ENCODE measurements around the gene WWOX.
"Not testable (repeated sequence)": the region's sequence is repeated elsewhere in the genome, so short reads cannot be mapped to it uniquely, and the experiment has no call there.

The WWOX gene

DNA sequence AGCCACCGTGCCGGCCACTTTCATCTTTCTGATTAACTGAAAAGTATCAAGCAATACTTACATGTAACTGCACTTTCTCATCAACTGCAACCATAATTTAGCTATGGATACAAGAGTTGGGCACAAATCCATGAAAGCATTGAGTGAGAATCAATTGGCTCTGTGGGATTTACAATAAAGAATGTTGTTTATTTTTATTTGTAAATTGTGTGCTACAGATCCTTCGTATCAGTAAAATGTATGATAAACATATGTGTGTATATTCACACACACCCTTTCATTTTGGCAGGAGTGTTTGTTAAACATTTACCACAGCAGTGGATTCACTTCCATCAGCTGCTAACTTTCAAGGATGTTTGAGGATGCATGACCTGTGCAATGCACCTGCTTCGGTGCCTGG is 411.0 kb downstream of the WWOX start:
- no peak for DNase-seq

- DNase-seq = peak; percentile 25
These were observed 414.4 kb downstream of the WWOX start for GRCh38 chr16:78513838-78514237.

DNA sequence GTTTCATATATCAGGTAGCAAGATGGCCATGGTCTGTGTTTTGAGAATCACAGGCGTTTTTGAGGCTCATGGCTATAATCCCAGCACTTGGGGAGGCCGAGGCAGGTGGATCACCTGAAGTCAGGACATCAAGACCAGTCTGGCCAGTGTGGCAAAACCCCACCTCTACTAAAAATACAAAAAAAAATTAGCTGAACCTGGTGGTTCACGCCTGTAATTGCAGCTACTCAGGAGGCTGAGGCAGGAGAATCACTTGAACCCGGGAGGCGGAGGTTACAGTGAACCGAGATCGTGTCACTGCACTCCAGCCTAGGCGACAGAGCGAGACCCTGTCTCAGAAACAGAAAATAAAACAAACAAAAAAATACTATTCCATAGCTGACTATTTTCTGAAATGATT is 415.4 kb downstream of the WWOX start:
- not testable (repeated sequence) for DNase-seq

GRCh38 chr16:78515421-78515820 is 416.0 kb downstream of the WWOX start:
- no peak for DNase-seq

DNA sequence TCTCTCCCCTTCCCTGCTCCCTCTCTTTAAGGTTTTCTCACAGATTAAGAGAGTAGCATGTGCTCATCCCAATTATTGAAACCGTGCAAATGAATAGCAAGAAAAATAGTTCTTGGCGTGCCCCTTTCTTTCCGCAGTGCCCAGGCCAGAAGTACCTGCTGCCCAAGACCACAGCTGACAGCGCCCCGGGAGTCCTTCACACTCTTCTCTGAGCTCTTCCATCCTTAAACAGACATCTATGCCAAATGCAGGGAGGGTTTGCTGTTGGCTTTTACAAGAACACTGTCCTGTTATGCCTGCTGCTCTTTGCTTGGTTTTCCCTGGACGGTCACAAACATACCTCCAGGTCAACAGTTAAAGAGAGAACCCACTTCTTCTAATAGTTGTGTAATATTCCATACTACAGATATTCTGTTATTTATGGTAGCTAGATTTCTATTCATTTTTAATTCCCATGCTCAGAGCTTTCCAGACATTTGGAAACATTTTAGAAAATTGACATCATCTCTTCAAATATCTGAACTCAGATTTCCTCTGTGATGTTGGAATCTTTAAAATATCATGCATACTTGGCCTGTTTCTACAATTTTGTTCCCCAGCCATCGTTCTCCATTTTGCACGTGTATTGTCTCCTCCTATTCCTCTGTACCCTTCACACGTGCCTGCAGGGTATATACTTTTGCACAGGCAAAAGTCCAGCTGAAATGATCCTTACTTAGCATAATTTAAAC is 416.7 kb downstream of the WWOX start:
- DNase-seq = no peak

DNA sequence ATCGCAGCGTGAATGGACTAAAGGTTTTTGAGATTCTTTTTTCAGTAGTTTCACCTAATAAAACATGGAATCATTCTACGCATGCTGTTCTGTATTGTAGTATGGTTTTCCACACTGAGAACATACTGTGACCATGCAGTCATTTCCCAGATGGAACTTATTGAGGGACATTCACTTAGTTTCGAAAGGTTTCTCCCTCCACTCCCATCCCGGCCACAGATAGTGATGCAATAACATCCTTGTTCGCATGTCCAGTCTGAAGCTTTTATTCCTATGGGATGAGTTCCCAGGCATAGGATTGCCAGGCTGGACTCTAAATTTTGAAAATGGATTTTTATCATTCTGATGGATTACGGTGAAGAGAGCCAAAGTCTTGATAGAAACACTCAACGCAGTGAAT is 420.4 kb downstream of the WWOX start:
- no peak for DNase-seq

GRCh38 chr16:78520470-78520869 is 421.0 kb downstream of the WWOX start:
- no peak for DNase-seq

DNA sequence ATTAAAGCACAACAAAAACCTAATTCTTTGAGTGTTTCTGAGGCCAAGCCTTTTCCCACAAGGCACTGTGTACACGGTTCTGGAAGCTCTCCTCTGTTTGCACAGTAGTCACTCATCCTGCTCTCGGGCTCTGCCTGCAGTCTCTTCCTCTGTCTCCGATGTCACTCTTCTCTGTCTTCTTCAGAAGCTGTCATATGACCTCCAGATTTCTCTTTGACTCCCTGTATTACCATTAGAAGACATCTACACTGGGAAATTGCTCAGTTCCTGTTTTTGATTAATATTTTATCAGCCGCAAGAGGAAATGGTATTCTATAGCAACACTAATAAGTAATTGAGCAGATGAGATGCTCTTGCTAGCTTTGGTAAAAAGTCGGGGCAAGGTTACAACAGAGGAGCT is 422.9 kb downstream of the WWOX start:
- peak; percentile 46 for DNase-seq

DNA sequence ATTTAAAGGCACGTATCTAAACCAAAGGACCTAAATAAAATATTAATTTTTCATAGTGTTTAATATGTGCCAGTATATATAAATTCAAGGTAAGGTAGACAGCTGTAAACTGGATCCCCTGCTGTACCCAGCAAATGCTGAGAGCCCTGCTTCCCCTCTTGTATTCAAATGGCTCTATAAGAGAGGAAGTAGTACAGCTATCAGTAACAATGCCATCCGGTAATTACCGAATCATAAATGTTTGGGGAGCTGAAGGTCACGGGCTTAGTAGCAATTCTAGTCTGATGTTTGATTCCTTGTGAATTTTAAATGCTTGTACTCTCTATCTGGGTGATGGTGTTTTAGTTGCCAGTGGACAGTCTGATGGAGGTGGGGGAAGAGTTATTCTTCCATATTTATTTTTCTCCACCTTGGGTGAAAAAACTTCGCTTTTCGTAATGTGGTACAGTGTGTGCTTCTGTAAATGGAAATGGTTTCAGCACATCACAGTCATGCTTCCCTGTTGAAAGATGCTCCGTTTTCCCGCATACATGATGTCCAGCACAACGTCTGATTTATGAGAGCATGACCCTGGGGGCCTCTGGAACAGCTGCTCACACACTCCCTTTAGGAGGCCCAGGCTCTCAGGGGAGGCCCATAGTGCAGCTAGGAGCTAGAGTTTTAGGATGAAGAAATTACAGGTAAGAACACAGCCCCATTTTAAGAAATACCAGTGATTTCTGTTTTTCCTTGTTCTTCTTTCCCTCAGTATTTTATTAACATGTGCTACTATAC is 423.9 kb downstream of the WWOX start:
- DNase-seq = peak; percentile 7

GRCh38 chr16:78524066-78524595 is 424.7 kb downstream of the WWOX start:
- DNase-seq = no peak

DNA sequence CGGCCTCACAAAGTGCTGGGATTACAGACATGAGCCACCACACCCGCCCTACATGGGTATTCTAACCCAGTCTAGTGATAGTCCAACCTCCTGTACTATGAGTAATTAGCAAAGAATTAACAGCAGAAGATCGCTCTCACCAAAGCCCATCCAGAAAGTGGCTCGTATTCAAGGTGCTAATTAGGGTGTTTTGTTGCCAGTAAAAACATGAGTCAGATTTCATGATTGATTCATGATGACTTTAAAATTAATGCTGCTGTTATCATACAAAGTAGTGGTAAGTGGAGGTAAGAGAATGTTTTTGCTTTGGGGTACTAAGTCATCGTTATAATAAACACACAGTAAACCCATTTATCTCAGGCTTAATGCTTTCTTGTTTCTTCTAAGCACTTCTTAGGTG is 428.8 kb downstream of the WWOX start:
- DNase-seq = no peak

- DNase-seq = no peak
These were observed 430.4 kb downstream of the WWOX start for GRCh38 chr16:78529881-78530280.

DNA sequence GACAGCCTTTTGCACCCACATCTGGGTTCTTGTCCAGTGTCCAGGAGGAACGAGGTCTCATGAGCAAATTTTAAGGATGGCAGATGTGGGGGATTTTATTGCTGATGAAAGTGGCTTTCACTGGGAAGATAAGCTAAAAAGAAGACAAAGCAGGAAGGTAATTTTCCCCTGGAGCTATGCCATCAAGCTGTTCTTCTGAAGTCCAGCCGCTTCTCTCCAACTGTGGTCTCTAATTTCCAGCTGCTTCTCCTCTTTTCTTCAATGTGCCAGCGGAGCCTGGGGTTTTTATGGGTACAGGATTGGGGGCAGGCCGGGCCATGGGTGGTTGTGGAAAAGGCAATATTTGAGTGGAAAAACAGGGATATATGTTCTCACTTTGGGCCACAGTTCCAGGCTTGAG is 430.8 kb downstream of the WWOX start:
- no peak for DNase-seq

DNA sequence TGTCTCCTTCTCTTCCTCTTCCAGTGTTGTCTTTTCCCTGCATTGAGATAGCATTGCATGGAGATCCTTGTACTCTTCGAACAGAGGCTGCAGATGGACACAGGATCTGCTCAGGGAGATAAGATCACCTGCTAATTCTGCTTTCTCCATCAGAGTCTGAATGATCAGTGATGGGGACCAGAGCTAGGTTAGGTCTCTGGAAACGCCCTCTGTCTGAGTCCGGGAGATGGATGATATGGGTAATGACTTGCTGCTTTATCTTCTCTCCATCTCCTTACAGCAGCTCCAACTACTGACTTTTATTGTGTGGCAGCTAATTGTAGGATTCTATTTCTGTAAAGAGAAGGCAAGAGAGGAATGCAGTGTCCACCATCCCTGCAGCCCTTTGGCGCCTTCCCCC is 435.6 kb downstream of the WWOX start:
- no peak for DNase-seq

GRCh38 chr16:78537511-78537910 is 438.1 kb downstream of the WWOX start:
- no peak for DNase-seq

- no peak for DNase-seq
These were observed 438.8 kb downstream of the WWOX start for GRCh38 chr16:78538292-78538691.

DNA sequence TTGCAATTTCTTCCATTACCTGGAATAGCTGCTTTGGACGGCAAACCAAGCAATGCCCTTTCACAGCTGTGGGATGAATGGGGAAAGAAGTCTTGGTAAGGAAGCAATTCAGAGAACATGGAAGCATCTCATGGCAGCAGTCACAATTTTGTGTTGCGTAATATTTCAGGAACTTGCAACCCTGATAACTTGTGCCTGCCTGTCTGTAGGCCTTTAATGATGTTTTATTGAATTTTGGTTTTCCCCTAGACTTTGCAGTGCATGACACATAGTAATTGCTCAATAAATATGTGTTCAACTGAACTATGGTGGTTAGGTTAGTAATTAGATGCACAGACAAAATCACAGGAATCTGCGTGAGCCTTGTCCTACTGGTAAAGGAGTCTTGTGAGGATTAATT is 439.5 kb downstream of the WWOX start:
- peak; percentile 55 for DNase-seq

DNA sequence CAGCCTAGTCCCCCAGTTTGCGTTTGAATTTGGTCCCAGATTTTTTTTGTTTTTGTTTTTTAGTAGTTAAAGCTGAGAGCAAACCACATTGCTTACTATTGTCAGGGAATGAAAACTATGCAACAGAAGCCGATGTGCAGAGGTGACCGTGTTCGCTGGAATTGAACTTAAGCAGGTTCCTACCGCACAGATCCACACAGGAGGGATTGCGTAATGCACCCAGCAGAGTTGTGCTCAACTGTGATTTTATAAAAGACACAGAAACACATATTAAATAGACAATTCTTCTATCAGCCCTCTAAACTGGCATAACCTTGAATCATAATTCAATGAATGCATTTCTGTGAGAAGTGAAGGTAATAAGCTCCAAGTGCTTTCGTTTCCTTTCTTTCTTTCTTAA is 443.0 kb downstream of the WWOX start:
- no peak for DNase-seq

DNA sequence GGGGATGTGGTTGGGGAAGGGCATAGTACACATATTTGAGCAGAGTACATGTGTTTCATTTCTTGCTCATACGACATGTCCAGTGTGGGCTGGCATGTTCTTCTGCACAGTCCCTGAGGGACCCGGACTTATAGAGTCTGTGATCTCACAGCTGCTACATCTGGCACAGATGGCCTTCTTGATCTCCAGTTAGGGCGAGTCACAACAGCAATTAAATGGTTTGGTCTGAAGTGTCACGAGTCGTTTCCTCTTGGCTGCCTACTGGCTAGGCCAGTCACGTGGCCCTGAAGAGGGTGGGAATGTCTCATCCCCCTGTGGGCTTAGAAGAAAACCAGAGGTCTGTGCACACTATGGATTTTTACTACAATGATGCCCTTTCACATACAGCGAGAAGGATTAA is 443.6 kb downstream of the WWOX start:
- no peak for DNase-seq

GRCh38 chr16:78549366-78549765 is 449.9 kb downstream of the WWOX start:
- DNase-seq = no peak

GRCh38 chr16:78551487-78552085 is 452.1 kb downstream of the WWOX start:
- DNase-seq = no peak

DNA sequence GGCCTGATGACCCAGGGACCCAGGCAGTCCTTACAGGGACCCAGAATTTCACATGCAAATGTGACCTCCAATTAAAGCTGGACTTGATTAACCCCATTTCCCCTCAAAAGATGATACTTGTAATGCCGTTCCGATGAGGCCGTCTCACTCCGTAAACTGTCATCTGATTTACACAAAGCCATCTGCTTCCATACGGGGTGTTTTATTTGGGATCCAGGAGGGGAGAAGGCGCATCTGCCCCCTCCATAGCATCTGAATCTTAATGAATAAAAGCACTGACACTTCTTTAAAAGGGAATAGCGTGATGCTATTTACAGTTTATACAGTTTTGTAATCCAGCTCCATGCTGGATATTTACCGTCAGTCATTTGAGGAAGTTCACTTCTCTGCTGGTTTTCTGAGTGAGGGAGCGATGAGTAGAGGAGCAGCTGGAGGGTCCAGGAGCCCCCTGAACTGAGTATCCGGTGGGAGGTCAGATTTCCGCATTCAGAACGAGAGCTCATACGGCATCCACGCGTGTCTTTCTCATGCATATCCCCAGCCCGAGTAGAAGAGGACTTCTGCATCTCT is 452.7 kb downstream of the WWOX start:
- DNase-seq = peak; percentile 40

- peak; percentile 74 for DNase-seq
These were observed 453.3 kb downstream of the WWOX start for GRCh38 chr16:78552716-78553115.

Measured in inflammatory macrophage treated with lipopolysaccharide for 4 hours (primary cell).